Measurements from ENCODE around the gene DLG2.

The DLG2 gene

GRCh38 chr11:83722392-83723119 lies 1904.6 kb downstream of the DLG2 start:
- DNase-seq = no peak

GRCh38 chr11:83721263-83721662 lies 1905.9 kb downstream of the DLG2 start:
- no peak for DNase-seq

DNA sequence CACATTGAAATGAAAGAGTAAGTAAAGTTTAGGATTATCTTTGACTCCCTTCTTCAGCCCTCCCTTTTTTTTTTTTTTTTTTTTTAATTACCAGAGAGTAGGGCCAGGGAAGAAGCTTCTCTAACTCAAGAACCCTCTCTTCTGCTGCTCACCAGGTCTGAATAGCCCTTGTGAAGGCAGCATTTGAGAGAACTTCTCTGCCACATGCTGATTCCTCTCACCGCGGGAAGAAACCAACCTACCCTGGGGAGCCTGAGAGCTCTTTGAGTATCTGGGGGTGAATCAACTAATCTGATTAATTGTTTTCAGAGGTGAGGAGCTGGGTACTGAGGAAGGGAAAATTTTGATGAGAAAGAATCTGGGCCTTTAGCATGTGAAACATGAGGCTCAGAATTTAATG lies 1906.5 kb downstream of the DLG2 start:
- DNase-seq = no peak

GRCh38 chr11:83717537-83717936 lies 1909.6 kb downstream of the DLG2 start:
- DNase-seq = no peak

GRCh38 chr11:83715927-83716535 lies 1911.1 kb downstream of the DLG2 start:
- DNase-seq = no peak

DNA sequence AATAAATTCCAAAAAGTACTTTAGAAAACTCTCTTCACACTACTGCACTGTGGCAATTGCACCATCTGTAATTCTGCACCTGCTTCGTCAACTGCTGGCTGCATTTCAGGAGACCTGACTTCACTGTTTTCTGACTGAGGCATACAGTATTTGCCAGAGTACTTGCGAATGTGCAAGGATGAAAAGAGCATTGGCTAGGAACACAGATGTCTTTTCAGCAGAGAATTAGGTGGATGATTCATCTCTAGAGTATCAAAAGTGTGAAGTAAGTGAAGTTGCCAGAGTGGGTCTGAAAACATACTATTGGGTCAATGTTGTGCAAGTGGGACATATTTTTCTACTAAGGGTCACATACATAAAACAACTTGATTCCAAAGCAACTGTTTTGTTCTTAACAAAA lies 1913.4 kb downstream of the DLG2 start:
- DNase-seq = no peak

DNA sequence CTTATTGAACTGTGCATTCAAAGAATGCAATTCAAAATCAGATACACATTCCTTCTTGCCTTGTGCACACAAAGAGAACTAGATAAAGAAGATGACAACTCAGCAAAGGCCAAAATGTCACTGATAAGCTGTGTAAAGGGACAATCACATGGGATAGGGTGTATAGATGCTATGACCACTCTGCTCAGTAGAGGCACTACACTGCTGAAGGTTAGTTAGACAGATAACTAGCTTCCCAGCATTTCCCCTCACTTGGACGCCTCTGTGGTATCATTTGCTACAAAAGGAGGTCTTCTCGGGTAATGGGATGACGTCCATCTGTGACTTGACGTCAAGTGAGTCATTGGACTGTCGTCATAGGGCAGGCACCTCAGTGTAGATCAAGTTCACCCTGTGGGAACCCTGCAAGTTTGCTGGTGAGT lies 1916.0 kb downstream of the DLG2 start:
- DNase-seq = no peak

GRCh38 chr11:83709434-83709833 lies 1917.7 kb downstream of the DLG2 start:
- no peak for DNase-seq

GRCh38 chr11:83706566-83706965 lies 1920.6 kb downstream of the DLG2 start:
- no peak for DNase-seq

DNA sequence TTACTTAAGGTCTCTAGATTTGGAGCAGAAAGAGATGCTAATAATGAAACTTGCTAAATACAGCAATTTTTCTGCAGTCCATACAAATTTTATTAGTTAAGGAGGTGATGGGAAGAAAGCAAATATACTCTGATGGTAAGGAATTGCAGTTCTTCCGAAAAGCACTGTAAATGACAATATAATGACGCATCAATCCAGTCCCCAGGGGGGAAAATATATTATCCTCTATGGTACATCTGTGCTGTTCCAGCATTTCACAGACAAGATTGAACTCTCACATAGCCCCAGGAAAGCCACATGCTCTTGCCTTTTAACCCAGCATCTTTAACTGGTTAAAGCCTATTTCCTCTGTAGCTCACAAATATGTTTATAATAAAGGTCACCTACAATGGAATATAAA lies 1924.3 kb downstream of the DLG2 start:
- DNase-seq = no peak

- DNase-seq = no peak
Observed at GRCh38 chr11:83697518-83697917, 1929.6 kb downstream of the DLG2 start.

DNA sequence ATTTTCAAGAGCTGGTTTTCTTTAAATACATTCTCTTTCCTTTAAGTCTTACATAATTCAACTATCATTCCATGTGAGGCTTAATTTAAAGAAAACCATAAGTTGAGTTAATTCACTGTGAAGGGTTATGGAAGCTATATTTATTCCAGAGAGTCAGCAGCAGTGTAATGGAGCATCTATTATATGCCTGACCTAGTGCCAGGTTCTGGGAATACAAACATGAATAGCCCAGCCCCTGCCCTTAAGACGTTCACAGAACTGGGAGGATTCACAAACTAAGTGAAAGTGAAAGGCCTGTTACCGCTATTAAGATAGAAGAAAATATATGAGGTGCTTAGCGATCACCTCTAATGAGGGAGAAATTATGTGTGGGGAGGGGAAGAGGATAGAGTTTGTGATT lies 1932.1 kb downstream of the DLG2 start:
- no peak for DNase-seq

- no peak for DNase-seq
Observed at GRCh38 chr11:83694191-83694910, 1932.8 kb downstream of the DLG2 start.

DNA sequence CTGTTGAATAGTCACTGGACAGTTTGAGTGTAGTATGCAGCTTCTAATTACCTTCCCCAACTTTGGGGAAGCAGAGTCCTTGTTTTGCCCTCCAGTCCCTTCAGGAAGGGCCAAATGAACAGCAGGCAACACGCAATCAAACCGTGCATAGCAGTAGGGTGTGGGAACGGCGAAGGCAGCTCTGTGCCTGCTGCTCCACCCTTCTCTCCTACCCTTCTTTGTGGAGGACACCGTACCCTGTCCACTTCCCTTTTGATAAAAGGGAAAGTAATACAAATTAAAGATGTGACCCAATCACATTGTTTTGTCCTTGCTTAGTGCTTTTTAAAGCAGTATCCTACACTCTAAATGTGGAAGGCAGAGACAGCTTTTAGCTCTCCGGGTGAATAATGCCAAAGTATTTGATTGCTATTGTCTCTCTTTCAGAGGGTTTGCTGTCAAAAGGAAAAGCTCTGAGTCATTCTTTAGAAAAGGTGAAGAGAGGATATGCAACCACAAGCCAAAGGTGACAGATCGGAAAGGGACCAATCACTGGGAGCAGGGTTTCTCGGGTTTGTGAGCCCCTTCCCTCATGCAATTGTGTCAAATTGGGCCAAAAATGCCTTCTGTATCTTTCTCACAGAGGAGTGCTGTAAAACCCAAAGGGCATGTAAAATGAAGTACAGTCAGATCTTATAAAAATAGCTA lies 1933.7 kb downstream of the DLG2 start:
- no peak for DNase-seq

DNA sequence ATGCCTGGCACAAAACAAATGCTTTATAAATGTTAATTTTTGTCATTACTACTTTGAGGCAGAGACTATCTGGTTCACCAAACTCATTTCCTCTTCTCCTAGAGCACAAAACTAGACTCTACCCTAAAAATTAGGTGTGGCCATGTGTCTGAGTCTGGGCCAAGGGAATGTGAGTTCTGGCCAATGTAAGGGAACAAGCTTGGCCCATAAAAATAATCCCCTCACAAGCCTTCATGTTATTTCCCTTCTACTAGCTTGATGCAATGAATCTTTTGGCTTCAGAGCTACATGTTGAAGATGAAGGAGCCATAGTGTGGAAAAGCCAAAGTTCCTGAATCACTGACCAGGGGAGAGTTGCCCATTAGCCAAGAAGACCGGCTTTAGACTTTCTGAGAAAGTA lies 1934.5 kb downstream of the DLG2 start:
- no peak for DNase-seq

- DNase-seq = no peak
Observed at GRCh38 chr11:83691451-83691950, 1935.6 kb downstream of the DLG2 start.

- no peak for DNase-seq
Observed at GRCh38 chr11:83689144-83689780, 1937.9 kb downstream of the DLG2 start.

DNA sequence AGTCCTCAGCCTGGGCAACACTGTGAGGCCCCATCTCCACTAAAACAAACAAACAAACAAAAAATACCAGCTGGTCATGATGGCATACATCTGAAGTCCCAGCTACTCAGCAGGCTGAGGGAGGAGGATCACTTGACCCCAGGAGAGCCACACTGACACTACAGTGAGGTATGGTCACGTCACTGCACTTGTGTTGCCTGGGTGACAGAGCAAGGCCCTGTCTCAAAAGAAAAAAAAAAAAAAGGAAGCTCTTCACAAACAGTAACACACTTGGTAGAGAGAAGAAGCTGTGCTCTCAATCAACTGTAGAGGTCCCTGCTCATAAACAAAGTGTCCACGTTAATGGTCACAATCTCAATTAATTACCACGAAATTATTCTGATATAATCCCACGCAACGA lies 1939.4 kb downstream of the DLG2 start:
- DNase-seq = no peak

DNA sequence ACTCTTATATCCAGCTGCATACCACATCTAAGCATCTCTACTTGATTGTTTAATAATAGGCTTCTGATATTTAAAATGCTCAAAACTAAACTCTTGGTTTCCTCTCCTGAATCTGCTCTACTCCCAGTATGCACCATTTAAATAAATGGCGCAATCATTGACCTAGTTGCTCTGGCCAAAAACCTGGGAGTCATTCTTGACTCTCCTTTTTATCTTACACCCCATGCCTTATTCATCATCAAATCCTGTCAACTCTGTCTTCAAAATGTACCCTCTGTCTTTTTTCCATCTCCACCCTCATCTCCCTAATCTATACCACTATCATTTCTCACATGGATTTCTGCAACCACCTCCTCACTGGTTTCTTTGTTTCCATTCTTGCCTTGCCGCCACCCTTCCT lies 1941.4 kb downstream of the DLG2 start:
- DNase-seq = no peak

DNA sequence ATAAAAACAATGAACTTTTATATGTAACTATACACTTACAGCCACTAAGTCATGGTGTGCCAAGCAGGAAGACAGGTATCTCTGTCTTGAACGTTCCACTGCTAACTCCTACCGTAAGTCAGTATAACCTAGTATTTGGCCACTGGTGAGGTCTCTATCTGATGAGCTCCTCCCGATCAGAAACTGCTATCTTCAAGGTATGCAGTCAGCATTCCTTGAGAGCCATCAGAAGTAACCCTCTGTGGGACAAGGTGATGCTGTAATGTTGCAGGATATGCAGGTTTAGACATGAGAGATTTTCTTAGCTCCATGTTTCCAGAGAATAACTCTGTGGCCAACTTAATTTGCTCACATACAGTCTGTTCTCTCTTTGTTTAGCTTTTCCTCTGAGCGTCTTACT lies 1943.1 kb downstream of the DLG2 start:
- no peak for DNase-seq

DNA sequence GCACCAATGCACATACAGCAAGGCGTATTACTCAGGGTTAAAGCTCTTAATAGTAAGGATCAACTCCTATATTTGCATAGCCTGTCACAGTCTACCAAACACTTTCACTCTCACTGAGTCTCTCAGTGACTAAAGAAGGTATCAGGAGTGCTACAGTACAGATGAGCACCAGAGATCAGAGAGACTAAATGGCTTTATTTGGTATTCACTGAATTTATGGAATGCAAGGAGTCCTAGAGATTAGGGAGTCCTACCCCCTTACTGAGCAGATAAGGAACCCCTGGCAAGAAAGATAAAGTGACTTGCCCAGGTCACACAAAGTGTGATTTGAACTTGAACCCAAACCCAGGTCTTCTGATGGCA lies 1944.6 kb downstream of the DLG2 start:
- DNase-seq = no peak

GRCh38 chr11:83681906-83682610 lies 1945.1 kb downstream of the DLG2 start:
- no peak for DNase-seq

All from hematopoietic multipotent progenitor cell treated with erythropoietin and hydrocortisone succinate and interleukin-3 and kit ligand, for 4 days (in vitro differentiated cells).